Central memory CD8-positive, alpha-beta T cell (primary cell): Measurements from ENCODE around the gene TRERF1.
A peak's percentile ranks its signal among the peaks of the same experiment; 100 is the strongest.

Experiments
- ATAC-seq: fragments of 150-1000 bp; cut with Tn5 transposase; replicated peaks from 2 replicates; pipeline ENCODE4 v1.10.0; 2022; ENCODE audit warnings: mild to moderate bottlenecking, moderate FRiP score, moderate number of reproducible peaks; ENCODE audit not compliant: poor library complexity, severe bottlenecking; ENCODE audit errors: extremely low read depth
- DNase-seq, 2 donors: peaks; one replicate each; pipeline ENCODE4 v3.0.0; 2021; ENCODE audit warnings: low spot score in 2 of 2
- H3K27ac Mint-ChIP-seq: one replicate; pipeline ENCODE4 v1.8.0; 2022; ENCODE audit warnings: low read depth, mild to moderate bottlenecking, moderate library complexity, mixed read lengths
- H3K27me3 Mint-ChIP-seq: one replicate; pipeline ENCODE4 v1.8.0; 2022; ENCODE audit warnings: mixed read lengths
- H3K36me3 Mint-ChIP-seq: one replicate; pipeline ENCODE4 v1.8.0; 2022; ENCODE audit warnings: mild to moderate bottlenecking, moderate library complexity, mixed read lengths; ENCODE audit not compliant: insufficient read depth
- H3K4me1 Mint-ChIP-seq: one replicate; pipeline ENCODE4 v1.8.0; 2022; ENCODE audit warnings: mixed read lengths
- H3K4me3 Mint-ChIP-seq: one replicate; pipeline ENCODE4 v1.8.0; 2022; ENCODE audit warnings: mild to moderate bottlenecking, moderate library complexity, mixed read lengths
- H3K9me3 Mint-ChIP-seq: one replicate; pipeline ENCODE4 v1.8.0; 2022; ENCODE audit warnings: mixed read lengths

Gene TRERF1

GRCh38 chr6:42271834-42272805, 179.6 kb downstream of the TRERF1 start:
- Mint-ChIP-seq H3K4me1 (peaks cover 36% of the 10 kb centered on the region), H3K36me3 (peaks cover 16% of the 10 kb centered on the region), H3K4me3 (no peak overlapping the region), H3K27me3 (no peaks in the 10 kb centered on the region), H3K27ac (peak overlapping the region; percentile 76), H3K9me3 (no peaks in the 10 kb centered on the region)
- no peak for DNase-seq
- ATAC-seq = no peak

GRCh38 chr6:42269974-42270510, 181.7 kb downstream of the TRERF1 start:
- H3K36me3 Mint-ChIP-seq = peaks cover 16% of the 10 kb centered on the region
- no peak overlapping the region for H3K4me3 Mint-ChIP-seq
- no peaks in the 10 kb centered on the region for H3K9me3 Mint-ChIP-seq
- peaks cover 33% of the 10 kb centered on the region for H3K4me1 Mint-ChIP-seq
- ATAC-seq (peak; percentile 59), DNase-seq (no peak)
- H3K27ac Mint-ChIP-seq = no peak overlapping the region
- no peaks in the 10 kb centered on the region for H3K27me3 Mint-ChIP-seq

DNA sequence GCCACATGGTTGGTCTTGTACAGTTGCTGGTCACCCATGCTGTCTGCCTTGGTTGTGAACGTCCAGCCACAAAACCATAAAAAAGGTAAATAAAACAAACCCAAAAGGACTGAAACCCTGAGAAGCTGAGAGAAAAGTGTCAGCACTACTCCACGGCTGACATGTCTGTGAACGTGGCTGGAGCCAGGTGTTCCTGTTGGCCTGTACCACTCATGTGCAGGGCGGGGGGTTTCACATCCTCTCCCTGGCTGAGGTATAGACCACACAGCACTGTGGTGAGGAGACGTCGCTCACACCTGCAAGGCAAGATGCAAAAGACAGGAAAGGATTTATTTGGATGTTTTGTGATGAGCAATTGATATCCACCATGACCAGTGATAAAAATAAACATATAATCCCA, 182.2 kb downstream of the TRERF1 start:
- H3K27ac Mint-ChIP-seq = no peak overlapping the region

GRCh38 chr6:42268835-42269204, 182.9 kb downstream of the TRERF1 start:
- Mint-ChIP-seq H3K4me3 (no peak overlapping the region), H3K27ac (peak overlapping the region; percentile 19), H3K27me3 (no peaks in the 10 kb centered on the region), H3K36me3 (peaks cover 18% of the 10 kb centered on the region), H3K9me3 (no peaks in the 10 kb centered on the region), H3K4me1 (peaks cover 33% of the 10 kb centered on the region)
- DNase-seq (no peak), ATAC-seq (no peak)

More for the DNA sequence above, 182.2 kb downstream of the TRERF1 start:
- Mint-ChIP-seq H3K27me3 (no peaks in the 10 kb centered on the region), H3K36me3 (peaks cover 18% of the 10 kb centered on the region), H3K4me3 (no peak overlapping the region), H3K9me3 (no peaks in the 10 kb centered on the region), H3K4me1 (peaks cover 33% of the 10 kb centered on the region)
- DNase-seq (peak in 1 of 2 donors; percentile 45), ATAC-seq (peak; percentile 95)

DNA sequence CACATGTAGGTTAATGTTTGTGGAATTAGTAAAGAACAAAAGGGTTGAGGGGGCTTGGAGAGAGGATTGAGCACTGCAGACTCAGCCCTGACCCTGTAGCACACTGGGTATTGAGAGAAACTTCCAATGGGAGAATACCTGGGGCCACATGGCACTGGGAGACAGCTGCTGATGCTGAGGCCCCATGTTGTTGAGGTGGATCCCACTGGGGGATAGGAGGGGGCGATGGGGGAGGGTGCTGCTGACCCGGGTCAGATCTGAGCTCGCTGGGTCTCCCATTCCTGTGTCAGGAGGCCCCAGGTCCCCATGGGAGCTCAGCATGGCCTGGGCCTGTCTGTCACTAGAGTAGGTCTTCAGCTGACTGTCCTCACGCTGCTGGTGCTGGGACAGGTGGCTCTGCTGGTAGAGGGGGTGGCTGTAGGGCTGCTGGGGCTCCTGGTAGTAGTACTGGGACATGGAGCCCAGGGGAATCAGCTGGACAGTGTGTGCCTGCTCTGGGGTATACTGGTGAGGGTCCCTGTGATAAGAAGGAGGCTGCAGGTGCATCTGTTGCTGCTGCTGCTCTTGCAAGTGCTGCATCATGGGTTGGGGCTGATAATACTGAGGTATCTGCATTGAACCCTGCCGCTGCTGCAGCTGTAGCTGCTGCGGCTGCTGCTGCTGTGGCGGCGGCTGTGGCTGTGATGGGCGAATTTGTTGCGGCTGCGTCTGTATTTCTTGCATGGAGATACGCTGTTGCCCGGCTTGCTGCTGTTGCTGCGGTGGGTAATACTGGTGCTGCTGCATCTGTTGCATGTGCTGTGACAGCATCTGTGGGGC, 183.5 kb downstream of the TRERF1 start:
- DNase-seq (no peak), ATAC-seq (no peak)
- Mint-ChIP-seq H3K4me3 (no peak overlapping the region), H3K9me3 (no peaks in the 10 kb centered on the region), H3K27ac (peak overlapping the region; percentile 19), H3K4me1 (peaks cover 27% of the 10 kb centered on the region), H3K36me3 (peaks cover 19% of the 10 kb centered on the region), H3K27me3 (no peaks in the 10 kb centered on the region)

DNA sequence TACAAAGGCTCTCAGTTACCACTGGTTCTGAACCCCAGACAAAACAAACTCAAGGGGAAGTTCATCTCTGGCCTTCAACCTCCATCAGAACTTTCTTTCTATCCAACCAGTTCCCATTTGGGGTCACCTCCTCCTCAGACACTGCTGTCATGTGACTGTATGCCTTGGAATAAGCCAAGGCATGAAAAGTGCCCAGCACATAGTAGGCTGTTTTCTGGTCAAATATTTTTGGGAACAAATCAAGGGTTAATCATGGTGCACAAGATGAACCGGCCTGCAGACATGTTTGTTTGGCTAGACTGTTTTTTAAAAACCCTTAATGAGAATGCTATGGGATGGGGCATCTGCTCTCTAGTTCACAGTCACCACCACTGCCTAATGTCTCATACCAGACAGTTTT, 185.2 kb downstream of the TRERF1 start:
- Mint-ChIP-seq H3K9me3 (no peaks in the 10 kb centered on the region), H3K27me3 (no peaks in the 10 kb centered on the region), H3K4me1 (peaks cover 21% of the 10 kb centered on the region), H3K27ac (no peak overlapping the region), H3K36me3 (peaks cover 33% of the 10 kb centered on the region), H3K4me3 (no peak overlapping the region)
- ATAC-seq = no peak
- DNase-seq = no peak

GRCh38 chr6:42264852-42265390, 186.8 kb downstream of the TRERF1 start:
- Mint-ChIP-seq H3K4me3 (no peak overlapping the region), H3K27me3 (no peaks in the 10 kb centered on the region), H3K4me1 (peaks cover 23% of the 10 kb centered on the region), H3K9me3 (no peaks in the 10 kb centered on the region), H3K27ac (no peak overlapping the region), H3K36me3 (peaks cover 29% of the 10 kb centered on the region)
- ATAC-seq (no peak), DNase-seq (no peak)

GRCh38 chr6:42264162-42264851, 187.4 kb downstream of the TRERF1 start:
- no peak for ATAC-seq
- H3K27me3 Mint-ChIP-seq = no peaks in the 10 kb centered on the region
- DNase-seq = no peak
- H3K4me3 Mint-ChIP-seq = no peak overlapping the region
- H3K9me3 Mint-ChIP-seq = no peaks in the 10 kb centered on the region
- no peak overlapping the region for H3K27ac Mint-ChIP-seq
- peaks cover 30% of the 10 kb centered on the region for H3K36me3 Mint-ChIP-seq
- peaks cover 17% of the 10 kb centered on the region for H3K4me1 Mint-ChIP-seq

DNA sequence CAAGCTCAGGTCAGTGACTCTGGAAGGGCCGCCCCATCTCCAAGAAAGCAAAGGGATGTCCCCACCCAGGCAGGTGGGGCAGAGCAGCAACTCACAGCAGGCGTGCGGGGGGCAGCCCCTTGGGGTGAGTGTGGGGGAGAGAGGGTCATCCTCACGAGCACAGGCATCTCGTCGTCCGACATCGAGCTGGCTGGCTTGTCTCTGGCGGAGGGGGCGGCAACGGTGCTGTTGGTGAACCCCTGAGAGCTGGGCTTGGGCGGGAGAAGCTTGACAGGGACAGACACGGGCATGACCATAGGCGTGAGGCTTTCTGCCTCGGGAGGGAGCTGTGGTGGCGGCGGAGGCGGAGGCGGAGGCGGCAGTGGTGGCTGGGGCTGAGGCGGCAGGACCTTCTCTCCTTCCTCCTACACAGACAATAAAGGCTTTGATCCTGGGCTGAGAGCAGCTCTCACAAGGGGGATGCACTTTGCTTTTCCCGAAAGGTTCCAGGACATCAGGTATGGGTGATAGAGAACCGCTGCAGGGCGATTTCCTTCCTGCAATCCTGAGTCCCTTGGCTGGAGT, 188.5 kb downstream of the TRERF1 start:
- ATAC-seq (no peak), DNase-seq (no peak)
- Mint-ChIP-seq H3K4me1 (peaks cover 16% of the 10 kb centered on the region), H3K27ac (no peak overlapping the region), H3K27me3 (no peaks in the 10 kb centered on the region), H3K9me3 (no peaks in the 10 kb centered on the region), H3K36me3 (peaks cover 31% of the 10 kb centered on the region), H3K4me3 (no peak overlapping the region)

- H3K4me1 Mint-ChIP-seq = peaks cover 16% of the 10 kb centered on the region
- H3K27me3 Mint-ChIP-seq = no peaks in the 10 kb centered on the region
- H3K9me3 Mint-ChIP-seq = no peaks in the 10 kb centered on the region
- no peak overlapping the region for H3K4me3 Mint-ChIP-seq
- H3K36me3 Mint-ChIP-seq = peaks cover 36% of the 10 kb centered on the region
- no peak for DNase-seq
- no peak for ATAC-seq
- H3K27ac Mint-ChIP-seq = peak overlapping the region; percentile 44
Observed at GRCh38 chr6:42260972-42261371, 190.8 kb downstream of the TRERF1 start.

GRCh38 chr6:42260396-42260888, 191.3 kb downstream of the TRERF1 start:
- H3K27me3 Mint-ChIP-seq = no peaks in the 10 kb centered on the region
- no peak overlapping the region for H3K4me3 Mint-ChIP-seq
- H3K36me3 Mint-ChIP-seq = peaks cover 39% of the 10 kb centered on the region
- peak overlapping the region; percentile 25 for H3K27ac Mint-ChIP-seq
- no peak for DNase-seq
- H3K9me3 Mint-ChIP-seq = no peaks in the 10 kb centered on the region
- peaks cover 16% of the 10 kb centered on the region for H3K4me1 Mint-ChIP-seq
- no peak for ATAC-seq
